Vagina (tissue), 2 donors: ENCODE measurements around the gene UROC1.

Experiments used
- POLR2A ChIP-seq, 2 donors: fragments of 450-650 bp; IDR thresholded peaks; one replicate each; pipeline ENCODE4 v1.6.1; 2017; ENCODE audit warnings: antibody characterized with exemption in 2 of 2, mild to moderate bottlenecking in 2 of 2, moderate library complexity in 2 of 2
- POLR2AphosphoS5 ChIP-seq, 2 donors: sonication (generic); formaldehyde crosslinking; IDR thresholded peaks; one replicate each; pipeline ENCODE4 v1.9.0; 2017; ENCODE audit warnings: antibody characterized with exemption in 2 of 2, mild to moderate bottlenecking in 2 of 2, low read depth in 1 of 2; ENCODE audit not compliant: insufficient read depth in 1 of 2

- TF ChIP-seq POLR2A (IDR thresholded peaks at IDR 0.05) (no peak), POLR2AphosphoS5 (IDR thresholded peaks at IDR 0.05; ENCODE audit: insufficient read depth in 1 of 2, low read depth in 1 of 2) (no peak)
Measured at GRCh38 chr3:126517986-126518778, 609 bp upstream of the UROC1 start.
